ENCODE data around the gene ZNF283. TPM values are rescaled to one million over a fixed set of nuclear protein-coding genes. Genes with fewer than 3 reads are reported as not detected.
A peak's percentile ranks its signal among the peaks of the same experiment; 100 is the strongest.

The ZNF283 gene
- 18.5 TPM for total RNA-seq

GRCh38 chr19:43826787-43827754, at the start of gene ZNF283:
ZNF283 (plus strand) TSS chr19:43827321; CDS start chr19:43833505, 6,184 bp downstream.
- DNase-seq: peak; percentile 87

DNA sequence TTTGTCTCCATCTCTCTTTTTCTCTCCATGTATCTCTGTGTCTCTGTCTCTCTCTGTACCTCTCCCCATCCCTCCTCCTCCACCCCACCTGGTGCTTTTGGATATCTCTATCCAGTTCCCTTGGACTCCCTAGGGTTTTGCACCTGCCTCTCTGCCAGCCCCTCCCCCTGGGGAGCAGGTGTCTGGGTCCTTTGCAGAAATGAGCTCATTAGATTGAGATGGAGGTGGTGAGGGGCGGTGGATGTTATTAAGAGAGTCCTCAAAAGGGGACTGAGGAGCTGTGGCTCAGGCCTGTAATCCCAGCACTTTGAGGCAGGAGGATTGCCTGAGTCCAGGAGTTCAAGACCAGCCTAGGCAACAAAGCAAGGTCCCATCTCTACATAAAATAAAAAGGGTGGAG, 48.5 kb upstream of the ZNF283 start:
- no peak for DNase-seq

GRCh38 chr19:43779147-43779819, 47.8 kb upstream of the ZNF283 start:
- no peak for DNase-seq

GRCh38 chr19:43779820-43780219, 47.3 kb upstream of the ZNF283 start:
- no peak for DNase-seq

DNA sequence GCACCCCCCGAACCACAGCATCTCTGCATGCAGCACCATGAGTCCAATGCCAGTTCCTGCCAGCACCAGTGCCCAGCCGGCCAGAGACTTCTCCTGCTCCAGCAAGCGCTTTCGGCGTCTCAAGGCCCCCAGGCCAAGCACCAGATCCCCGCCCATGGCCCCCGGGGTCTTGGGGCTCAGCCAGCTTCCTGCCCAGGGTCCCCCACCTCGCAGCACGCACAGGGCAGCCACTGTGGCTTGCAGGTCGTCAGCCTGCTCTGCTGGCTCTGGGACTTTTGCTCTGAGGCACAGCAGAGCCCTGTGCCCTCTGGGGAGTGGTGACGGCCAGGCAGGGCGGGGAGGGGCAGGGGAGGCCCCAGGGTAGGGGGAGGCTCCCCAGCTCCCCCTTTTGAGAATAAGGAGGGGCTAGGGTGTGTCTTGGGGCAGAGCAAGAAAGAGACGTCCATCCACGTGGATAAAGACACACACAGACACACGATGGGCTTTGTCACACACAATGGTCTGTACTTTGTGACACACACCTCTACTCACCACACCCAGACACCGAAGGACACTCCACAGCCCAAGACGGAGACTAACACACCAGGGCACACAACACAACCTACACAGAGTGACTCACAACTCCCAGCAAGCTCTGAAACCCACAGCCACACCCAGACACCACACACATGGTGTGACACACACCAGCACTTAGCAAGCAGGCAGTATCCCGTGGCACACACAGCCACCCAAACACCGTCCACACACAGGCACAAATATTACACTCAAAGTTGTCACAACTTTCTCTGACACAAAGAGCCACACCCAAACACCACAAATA, 46.2 kb upstream of the ZNF283 start, which contains the start of gene KCNN4:
Gene KCNN4, minus strand, starts transcription at position 268 of the 820 bp plus-strand sequence. Its CDS starts 112 bp downstream, at position 156.
- DNase-seq: no peak

- no peak for DNase-seq
Measured at GRCh38 chr19:43781630-43782310, 45.4 kb upstream of the ZNF283 start.

GRCh38 chr19:43782311-43782660, 44.8 kb upstream of the ZNF283 start:
- DNase-seq: no peak

- no peak for DNase-seq
Measured at GRCh38 chr19:43782689-43783231, 44.4 kb upstream of the ZNF283 start.

DNA sequence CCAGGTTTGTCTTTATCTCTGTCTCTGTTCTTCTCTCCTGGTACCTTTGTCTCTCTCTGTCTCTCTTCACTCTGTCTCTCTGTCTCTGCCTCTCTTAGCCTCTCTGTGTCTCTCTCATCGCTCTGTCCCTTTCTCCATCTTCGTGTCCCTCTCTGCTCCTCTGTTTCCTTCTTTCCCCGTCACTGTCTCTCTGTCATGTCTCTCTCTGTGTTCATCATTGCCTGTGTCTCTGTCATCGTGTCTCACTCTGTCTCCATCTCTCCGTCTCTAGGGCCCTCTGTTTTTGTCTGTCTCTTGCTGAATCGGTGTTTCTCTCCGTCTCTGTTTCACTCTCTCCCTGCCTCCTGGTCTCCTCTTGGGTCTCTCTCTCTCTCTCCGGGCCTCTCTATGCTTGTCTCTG, 43.5 kb upstream of the ZNF283 start:
- no peak for DNase-seq

GRCh38 chr19:43784241-43784980, 42.7 kb upstream of the ZNF283 start:
- DNase-seq: no peak

DNA sequence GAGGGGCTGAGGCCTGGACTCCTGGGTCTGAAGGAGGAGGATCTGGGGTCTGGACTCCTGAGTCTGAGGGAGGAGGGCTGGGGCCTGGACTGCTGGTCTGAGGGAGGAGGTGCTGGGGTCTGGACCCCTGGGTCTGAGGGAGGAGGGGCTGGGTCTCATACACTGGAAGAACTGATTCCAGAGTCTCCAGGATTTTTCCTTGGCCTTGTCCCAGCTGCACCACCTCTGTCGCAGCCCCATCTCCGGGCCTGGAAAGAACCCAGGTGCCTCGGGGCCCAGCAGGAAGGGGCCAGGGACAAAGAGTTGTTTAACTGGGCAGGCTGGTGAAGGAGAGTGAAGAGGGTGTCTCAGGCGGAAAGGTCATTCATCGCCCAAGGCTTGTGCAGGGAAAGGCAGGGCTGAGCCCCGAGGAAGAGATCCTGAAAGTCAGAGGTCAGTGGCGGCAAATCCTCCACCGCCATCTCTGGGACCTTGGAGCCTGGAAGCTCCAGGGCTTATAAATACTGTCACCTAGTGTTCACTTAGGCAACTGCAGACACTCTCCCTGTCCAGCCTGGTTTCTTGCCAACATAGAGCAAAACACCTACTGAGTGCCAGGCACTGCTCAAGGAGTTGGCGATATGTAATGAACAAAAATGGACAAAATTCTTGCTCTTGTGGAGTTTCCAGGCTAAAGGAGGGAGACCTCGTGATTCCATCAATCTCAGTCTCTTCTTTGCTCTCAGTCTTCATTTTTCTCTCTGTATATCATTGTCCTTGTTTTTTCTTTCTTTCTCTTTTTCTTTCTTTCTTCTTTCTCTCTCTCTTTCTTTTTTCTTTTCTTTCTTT, 41.9 kb upstream of the ZNF283 start:
- DNase-seq: no peak

DNA sequence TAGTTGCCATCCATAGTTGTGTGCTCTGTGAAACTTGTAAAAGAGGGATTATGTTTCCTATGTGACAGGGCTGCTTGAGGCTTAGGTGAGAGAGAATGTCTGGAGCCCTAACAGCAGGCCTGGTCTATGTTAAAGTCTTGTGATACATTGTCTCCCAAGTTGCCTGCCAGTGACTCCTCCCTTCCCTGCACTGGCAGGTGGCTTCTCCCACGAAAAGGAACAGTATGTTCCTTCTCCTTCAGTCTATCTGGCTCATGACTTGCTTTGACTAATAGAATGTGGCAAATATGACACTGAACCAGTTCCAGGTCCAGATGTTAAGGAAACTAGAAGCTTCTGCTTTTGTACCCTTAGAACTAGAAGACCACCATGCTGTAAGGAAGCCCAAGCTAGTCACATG, 40.5 kb upstream of the ZNF283 start:
- no peak for DNase-seq

DNA sequence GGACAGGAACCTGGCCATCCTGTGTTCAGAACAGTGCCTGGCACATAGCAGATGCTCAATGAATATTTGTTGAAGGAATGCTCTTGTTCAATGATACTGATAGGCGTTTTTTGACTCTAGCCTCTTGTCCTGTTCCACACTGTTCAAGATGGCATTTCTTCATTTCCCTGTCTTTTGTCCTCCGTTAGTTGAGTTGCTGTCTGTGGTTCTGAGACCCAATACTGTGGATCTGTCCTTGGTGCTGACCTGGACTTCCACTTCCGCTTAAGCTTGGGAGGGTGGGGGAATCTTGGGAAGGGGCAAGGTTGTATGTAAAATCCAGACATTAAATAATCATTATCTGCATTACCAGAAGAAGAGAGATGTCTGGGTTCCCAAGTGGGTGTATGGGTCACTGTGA, 38.1 kb upstream of the ZNF283 start:
- DNase-seq: no peak

DNA sequence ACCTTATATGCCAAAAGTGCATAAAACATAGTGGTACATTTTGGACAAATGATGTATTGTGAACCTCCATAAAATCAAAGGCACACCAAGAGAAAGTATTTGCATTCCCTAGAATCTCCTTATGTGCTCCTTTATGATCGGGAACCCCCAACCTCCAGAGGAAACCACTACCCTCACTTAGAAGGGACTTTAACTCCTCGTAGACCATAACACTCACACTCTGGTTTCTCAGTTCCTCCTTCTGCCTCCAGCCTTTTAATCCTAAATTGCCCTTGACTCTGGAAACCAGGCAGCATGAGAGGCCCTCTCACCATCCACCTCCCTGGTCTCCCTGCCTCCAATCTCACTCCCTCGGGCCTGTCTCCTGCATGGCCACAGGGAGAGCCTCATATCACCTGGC, 36.5 kb upstream of the ZNF283 start:
- DNase-seq: no peak

GRCh38 chr19:43797118-43797517, 30.0 kb upstream of the ZNF283 start:
- no peak for DNase-seq

- no peak for DNase-seq
Measured at GRCh38 chr19:43797556-43797955, 29.6 kb upstream of the ZNF283 start.

- no peak for DNase-seq
Measured at GRCh38 chr19:43798026-43798545, 29.0 kb upstream of the ZNF283 start.

DNA sequence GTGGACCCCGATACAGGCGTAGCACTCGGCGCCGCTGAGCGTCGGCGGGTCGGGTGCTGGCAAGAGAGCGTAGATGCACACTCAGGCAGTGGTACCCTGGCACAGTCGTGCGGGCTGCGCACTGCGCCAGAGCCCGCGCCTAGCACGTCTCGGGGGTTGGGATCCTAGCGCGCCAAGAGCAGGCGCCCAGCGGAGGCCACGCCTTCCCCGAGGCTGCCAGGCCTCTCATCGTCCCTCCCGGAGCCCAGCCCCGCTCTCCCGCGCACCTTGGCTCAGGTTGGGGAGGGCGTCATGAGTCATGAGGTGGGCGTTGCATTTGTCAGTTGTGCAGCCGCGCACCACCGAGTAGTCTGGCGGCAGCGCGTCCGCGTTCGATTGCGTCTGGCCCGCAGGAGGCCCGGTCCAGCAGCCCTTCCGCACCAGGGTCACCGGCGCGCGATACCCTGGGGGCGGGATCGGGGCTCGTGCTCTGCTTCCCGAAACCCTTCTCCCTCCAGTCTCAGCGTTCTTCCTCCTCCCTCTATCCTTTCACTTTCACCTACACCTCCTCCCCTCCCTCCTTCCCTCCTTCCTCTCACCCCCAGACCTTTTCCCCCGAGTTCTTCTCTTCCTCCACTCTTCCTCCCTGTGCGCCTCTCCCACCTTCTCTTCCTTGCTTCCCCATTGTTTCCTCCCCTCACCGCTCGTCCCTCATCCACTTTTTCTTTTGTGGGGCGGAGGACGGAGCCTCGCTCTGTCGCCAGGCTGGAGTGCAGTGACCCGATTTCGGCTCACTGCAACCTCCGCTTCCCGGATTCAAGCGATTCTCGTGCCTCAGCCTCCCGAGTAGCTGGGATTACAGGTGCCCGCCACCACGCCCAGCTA, 28.3 kb upstream of the ZNF283 start:
- no peak for DNase-seq

All from skin of body (tissue), 2 donors.